ENCODE measurements around the gene OR51V1.

Gene OR51V1

GRCh38 chr11:5242933-5243815 is 42.7 kb upstream of the OR51V1 start:
- no peak overlapping the region for H3K4me3 ChIP-seq (replicated peaks; ENCODE audit: low read depth, low read length)
- TF ChIP-seq CTCF (IDR thresholded peaks at IDR 0.05; ENCODE audit: low read length, missing control alignments): no peak
- DNase-seq (ENCODE audit: low read depth): no peak

- DNase-seq (ENCODE audit: low read depth): no peak
- TF ChIP-seq CTCF (IDR thresholded peaks at IDR 0.05; ENCODE audit: low read length, missing control alignments): no peak
- H3K4me3 ChIP-seq (replicated peaks; ENCODE audit: low read depth, low read length): no peak overlapping the region
Measured at GRCh38 chr11:5242208-5242607, 41.7 kb upstream of the OR51V1 start.

GRCh38 chr11:5241458-5241857 is 41.0 kb upstream of the OR51V1 start:
- no peak for DNase-seq (ENCODE audit: low read depth)
- TF ChIP-seq CTCF (IDR thresholded peaks at IDR 0.05; ENCODE audit: low read length, missing control alignments): no peak
- no peak overlapping the region for H3K4me3 ChIP-seq (replicated peaks; ENCODE audit: low read depth, low read length)

GRCh38 chr11:5240458-5240857 is 40.0 kb upstream of the OR51V1 start:
- DNase-seq (ENCODE audit: low read depth): no peak
- H3K4me3 ChIP-seq (replicated peaks; ENCODE audit: low read depth, low read length): no peak overlapping the region
- no peak for TF ChIP-seq CTCF (IDR thresholded peaks at IDR 0.05; ENCODE audit: low read length, missing control alignments)

GRCh38 chr11:5240056-5240455 is 39.6 kb upstream of the OR51V1 start:
- DNase-seq (ENCODE audit: low read depth): no peak
- no peak overlapping the region for H3K4me3 ChIP-seq (replicated peaks; ENCODE audit: low read depth, low read length)
- no peak for TF ChIP-seq CTCF (IDR thresholded peaks at IDR 0.05; ENCODE audit: low read length, missing control alignments)

GRCh38 chr11:5239046-5239445 is 38.6 kb upstream of the OR51V1 start:
- no peak overlapping the region for H3K4me3 ChIP-seq (replicated peaks; ENCODE audit: low read depth, low read length)
- TF ChIP-seq CTCF (IDR thresholded peaks at IDR 0.05; ENCODE audit: low read length, missing control alignments): no peak
- no peak for DNase-seq (ENCODE audit: low read depth)

- DNase-seq (ENCODE audit: low read depth): no peak
- TF ChIP-seq CTCF (IDR thresholded peaks at IDR 0.05; ENCODE audit: low read length, missing control alignments): no peak
- no peak overlapping the region for H3K4me3 ChIP-seq (replicated peaks; ENCODE audit: low read depth, low read length)
Measured at GRCh38 chr11:5238486-5238885, 38.0 kb upstream of the OR51V1 start.

Data from fibroblast of pulmonary artery (primary cell).